ENCODE measurements around the gene PAPPA. TPM values are rescaled to one million over a fixed set of nuclear protein-coding genes. Genes with fewer than 3 reads are reported as not detected.

PAPPA gene
- total RNA-seq, 6 experiments from 2014 or later: 0.07 to 0.50 (median 0.32) TPM

- H3K27ac ChIP-seq: no peak overlapping the region
- no peaks in the 10 kb centered on the region for H3K36me3 ChIP-seq
- intact Hi-C loops (cut with DNase I): no loop called here
- no peak for ATAC-seq
- 59% methylated on average over 6 of the region's 6 CpGs for WGBS (ENCODE audit: insufficient coverage, low coverage, low lambda C conversion rate, missing lambda C conversion rate)
- no peak overlapping the region for H3K4me3 ChIP-seq
- no peaks in the 10 kb centered on the region for H3K27me3 ChIP-seq
- H3K9me3 ChIP-seq: no peaks in the 10 kb centered on the region
- DNase-seq: no peak
- H3K4me1 ChIP-seq: no peaks in the 10 kb centered on the region
- TF ChIP-seq CTCF (IDR thresholded peaks at IDR 0.05) (no peak), POLR2A (IDR thresholded peaks at IDR 0.05) (no peak)
Measured at GRCh38 chr9:116298878-116299391, 145.3 kb downstream of the PAPPA start.

- intact Hi-C loops (cut with DNase I): no loop called here
- Histone ChIP-seq H3K27ac (no peak overlapping the region), H3K36me3 (no peaks in the 10 kb centered on the region), H3K9me3 (no peaks in the 10 kb centered on the region), H3K4me3 (no peak overlapping the region), H3K27me3 (no peaks in the 10 kb centered on the region), H3K4me1 (no peaks in the 10 kb centered on the region)
- 62% methylated on average over 2 of the region's 2 CpGs for WGBS (ENCODE audit: insufficient coverage, low coverage, low lambda C conversion rate, missing lambda C conversion rate)
- ATAC-seq (no peak), DNase-seq (no peak)
- TF ChIP-seq POLR2A (IDR thresholded peaks at IDR 0.05) (no peak), CTCF (IDR thresholded peaks at IDR 0.05) (no peak)
Measured at GRCh38 chr9:116300360-116300870, 146.8 kb downstream of the PAPPA start.

GRCh38 chr9:116303270-116303669 lies 149.7 kb downstream of the PAPPA start:
- no peaks in the 10 kb centered on the region for H3K36me3 ChIP-seq
- H3K27me3 ChIP-seq: no peaks in the 10 kb centered on the region
- TF ChIP-seq POLR2A (IDR thresholded peaks at IDR 0.05): no peak
- TF ChIP-seq CTCF (IDR thresholded peaks at IDR 0.05): no peak
- H3K9me3 ChIP-seq: no peaks in the 10 kb centered on the region
- no peak for ATAC-seq
- intact Hi-C loops (cut with DNase I): no loop called here
- no peaks in the 10 kb centered on the region for H3K4me1 ChIP-seq
- H3K27ac ChIP-seq: no peak overlapping the region
- WGBS (ENCODE audit: insufficient coverage, low coverage, low lambda C conversion rate, missing lambda C conversion rate): 51% methylated on average over 3 of the region's 5 CpGs
- H3K4me3 ChIP-seq: no peak overlapping the region
- DNase-seq: no peak

- Histone ChIP-seq H3K9me3 (no peaks in the 10 kb centered on the region), H3K27ac (no peak overlapping the region), H3K36me3 (no peaks in the 10 kb centered on the region), H3K4me3 (no peak overlapping the region), H3K4me1 (no peaks in the 10 kb centered on the region), H3K27me3 (no peaks in the 10 kb centered on the region)
- DNase-seq (no peak), ATAC-seq (no peak)
- intact Hi-C loops (cut with DNase I): no loop called here
- TF ChIP-seq POLR2A (IDR thresholded peaks at IDR 0.05): no peak
- no peak for TF ChIP-seq CTCF (IDR thresholded peaks at IDR 0.05)
- whole genome bisulfite sequencing (ENCODE audit: insufficient coverage, low coverage, low lambda C conversion rate, missing lambda C conversion rate): 54% methylated on average over 2 of the region's 3 CpGs
Measured at GRCh38 chr9:116303886-116304538, 150.4 kb downstream of the PAPPA start.
